ENCODE measurements around the gene SMC4.
A peak's percentile ranks its signal among the peaks of the same experiment; 100 is the strongest.

The SMC4 gene

DNA sequence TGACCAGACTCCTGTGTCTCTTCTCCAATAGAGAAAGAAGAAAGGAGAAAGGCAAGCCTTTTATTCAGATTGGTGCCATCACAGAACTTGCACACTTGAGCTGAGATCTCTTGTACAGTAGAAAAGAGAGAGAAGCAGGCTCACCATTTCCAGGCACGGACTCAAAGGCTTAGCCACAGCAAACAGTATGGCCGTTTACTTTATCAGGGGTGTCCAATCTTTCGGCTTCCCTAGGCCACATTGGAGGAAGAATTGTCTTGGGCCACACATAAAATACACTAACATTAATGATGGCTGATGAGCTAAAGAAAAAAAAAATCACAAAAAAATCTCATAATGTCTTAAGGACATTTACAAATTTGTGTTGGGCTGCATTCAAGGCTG is 5.4 kb upstream of the SMC4 start:
- no peak for DNase-seq (ENCODE audit: low read depth in 3 of 3)

DNA sequence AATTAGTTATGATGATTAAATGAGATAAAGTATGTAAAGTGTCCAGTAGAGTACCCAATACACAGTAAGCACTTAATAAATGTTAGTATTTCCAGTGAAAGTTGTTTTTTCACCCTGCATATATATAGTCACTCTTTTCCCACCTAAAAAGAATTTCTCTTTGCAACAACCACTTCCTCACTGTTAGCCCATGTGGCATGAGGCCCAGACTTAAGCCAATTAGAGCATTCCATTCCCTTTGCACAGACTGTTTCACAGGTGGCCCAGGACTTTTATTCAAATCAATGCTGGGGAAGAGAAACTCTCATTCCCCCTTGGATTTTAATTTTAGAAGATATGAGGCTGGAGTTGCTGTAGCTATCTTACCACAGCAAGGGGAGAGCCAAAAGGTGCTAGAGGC is 4.2 kb upstream of the SMC4 start:
- DNase-seq (ENCODE audit: low read depth in 3 of 3) = no peak

DNA sequence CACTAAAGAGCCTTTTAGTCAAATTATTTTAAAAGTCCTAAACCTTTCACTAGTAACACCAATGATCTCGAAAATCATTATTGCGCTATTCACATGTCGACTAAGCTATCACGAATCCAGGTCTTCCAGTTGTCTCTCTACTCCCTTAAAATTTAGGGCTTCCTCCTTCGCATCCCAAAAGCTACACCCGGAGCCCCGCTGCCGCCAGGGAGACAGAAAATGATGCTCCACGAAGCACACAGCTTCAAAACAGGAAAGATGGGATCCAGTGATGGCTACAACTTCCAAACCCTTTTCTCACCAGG is 678 bp upstream of the SMC4 start:
- no peak for DNase-seq (ENCODE audit: low read depth in 3 of 3)

DNA sequence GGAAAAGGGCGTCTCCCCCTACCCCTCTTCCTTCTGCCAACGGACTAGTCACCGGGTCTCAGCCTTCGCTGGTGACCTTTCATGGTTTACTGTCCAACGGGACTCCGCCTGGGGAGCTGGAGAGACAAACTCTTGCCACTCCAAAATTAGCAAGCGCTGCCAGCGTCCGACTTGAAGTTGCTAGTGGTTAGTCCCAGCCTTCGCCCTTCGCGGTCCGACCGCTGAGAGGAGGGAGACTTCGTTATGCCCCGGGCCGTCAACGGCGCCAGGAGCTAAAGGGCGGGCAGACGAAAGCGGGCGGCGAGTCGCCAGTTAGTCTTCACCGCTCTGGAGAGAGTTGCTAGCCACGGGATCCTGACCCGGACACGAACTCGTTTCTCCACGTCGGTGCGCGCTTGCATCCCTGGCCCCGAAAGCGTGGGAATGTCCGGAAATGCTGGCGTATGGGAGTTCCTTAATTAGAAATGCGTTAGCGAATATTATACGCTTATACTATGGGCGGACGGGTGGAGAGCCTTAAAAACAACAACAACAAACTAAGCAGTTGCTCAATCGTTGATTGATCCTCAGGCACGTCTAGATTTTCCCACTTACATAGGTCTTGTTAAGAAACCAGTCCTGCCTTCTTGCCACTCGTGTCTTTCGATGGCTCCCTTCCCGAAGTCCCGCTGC is 716 bp downstream of the SMC4 start:
- peak in 1 of 3 donors; percentile 18 for DNase-seq (ENCODE audit: low read depth in 3 of 3)

DNA sequence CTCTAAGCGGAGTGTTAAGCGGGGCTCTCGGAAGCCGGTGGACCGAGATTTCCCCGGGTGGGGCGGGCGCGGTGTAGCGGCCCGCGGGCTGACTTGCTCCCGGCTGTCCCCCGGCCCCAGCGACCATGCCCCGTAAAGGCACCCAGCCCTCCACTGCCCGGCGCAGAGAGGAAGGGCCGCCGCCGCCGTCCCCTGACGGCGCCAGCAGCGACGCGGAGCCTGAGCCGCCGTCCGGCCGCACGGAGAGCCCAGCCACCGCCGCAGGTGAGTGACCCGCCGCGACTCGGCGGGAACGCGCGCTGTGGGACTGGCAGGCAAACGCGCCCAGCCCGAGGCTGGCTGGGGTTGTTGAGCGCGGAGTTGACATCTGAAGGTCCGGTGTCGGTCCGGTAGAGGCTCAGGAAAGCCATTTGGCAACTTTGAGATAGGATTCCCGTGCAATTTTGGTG is 1.3 kb downstream of the SMC4 start:
- peak in 1 of 3 donors; percentile 14 for DNase-seq (ENCODE audit: low read depth in 3 of 3)

DNA sequence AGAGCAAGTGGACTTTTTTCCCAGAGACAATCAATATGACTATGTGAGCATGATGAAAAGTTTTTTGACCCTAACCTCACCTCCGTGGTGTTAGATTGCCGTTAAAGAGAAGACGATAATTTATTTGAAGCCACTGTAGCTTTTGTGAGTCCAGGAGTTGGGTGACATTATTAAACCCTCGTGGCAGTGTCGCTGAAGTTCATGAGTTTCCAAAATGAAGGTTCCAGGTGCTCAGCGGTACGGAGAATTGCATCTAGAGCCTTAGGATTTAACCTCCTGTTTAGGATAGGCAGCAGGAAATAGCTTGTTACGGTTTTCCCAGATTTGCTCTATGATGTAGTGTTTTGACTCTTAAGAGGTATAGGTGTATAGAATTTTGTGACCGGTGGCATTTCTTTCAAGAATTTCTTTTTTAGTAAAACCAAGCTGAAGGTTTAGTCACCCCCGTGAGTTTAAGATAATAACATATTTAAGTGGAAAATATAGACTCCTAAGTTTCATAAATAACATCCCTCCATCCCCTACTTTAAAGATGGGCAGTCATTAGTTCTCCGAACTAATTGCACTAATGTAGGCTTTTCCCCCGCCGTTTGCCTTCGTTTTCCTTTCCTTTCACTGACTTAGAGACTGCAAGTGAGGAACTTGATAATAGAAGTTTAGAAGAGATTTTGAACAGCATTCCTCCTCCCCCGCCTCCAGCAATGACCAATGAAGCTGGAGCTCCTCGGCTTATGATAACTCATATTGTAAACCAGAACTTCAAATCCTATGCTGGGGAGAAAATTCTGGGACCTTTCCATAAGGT is 2.0 kb downstream of the SMC4 start:
- DNase-seq (ENCODE audit: low read depth in 3 of 3) = no peak

DNA sequence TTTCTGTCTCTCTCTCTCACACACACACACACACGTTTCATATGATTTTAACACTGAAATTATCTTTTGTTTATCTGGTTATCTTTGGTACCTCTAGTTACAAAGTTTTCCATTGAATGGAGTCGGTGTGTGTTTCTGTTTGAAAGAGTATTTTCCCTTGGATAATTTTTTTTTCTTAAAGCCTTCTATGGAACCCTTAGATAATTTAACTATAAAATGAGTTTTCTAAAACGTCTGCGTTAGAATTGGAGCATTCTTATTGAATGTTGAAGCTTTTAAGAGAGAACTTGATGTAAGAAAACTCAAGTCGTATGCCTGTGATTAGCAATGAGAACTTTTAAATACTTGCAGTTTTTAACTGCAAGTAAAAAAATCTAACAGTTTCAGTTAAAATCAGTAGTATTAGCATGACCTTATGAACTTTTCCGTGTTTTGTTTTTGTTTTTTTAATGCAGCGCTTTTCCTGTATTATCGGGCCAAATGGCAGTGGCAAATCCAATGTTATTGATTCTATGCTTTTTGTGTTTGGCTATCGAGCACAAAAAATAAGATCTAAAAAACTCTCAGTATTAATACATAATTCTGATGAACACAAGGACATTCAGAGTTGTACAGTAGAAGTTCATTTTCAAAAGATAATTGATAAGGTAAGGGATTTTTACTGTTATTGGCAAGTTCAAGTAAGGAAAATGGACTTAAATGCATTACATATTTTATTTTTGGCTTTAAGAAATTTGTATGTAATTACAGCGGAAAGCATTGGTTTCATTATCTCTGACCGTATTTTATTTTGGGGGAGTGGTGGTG is 3.0 kb downstream of the SMC4 start:
- no peak for DNase-seq (ENCODE audit: low read depth in 3 of 3)

DNA sequence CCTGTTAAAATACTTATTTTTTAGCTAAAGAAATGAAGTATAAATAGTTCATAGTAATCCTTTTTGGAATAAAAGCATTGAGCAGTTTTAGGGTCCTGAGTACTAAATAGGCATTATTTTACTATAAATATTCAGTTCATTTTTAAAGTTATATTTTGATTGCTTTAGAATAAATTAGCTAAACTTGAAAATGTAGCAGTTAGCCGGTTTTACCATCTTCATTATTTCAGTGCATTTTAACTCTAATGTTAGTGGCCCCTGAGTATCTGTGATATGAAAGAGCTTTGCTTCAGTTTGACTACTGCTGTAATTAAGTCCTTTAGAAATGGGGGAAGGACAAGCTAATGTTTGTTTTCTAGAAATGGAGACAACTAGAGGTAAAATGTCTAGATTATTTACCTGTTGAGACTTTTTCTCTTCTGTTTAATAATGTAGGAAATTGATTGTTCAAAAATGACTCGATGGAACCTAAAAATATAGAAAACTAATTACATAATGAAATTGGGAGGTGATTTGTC is 3.6 kb downstream of the SMC4 start:
- no peak for DNase-seq (ENCODE audit: low read depth in 3 of 3)

DNA sequence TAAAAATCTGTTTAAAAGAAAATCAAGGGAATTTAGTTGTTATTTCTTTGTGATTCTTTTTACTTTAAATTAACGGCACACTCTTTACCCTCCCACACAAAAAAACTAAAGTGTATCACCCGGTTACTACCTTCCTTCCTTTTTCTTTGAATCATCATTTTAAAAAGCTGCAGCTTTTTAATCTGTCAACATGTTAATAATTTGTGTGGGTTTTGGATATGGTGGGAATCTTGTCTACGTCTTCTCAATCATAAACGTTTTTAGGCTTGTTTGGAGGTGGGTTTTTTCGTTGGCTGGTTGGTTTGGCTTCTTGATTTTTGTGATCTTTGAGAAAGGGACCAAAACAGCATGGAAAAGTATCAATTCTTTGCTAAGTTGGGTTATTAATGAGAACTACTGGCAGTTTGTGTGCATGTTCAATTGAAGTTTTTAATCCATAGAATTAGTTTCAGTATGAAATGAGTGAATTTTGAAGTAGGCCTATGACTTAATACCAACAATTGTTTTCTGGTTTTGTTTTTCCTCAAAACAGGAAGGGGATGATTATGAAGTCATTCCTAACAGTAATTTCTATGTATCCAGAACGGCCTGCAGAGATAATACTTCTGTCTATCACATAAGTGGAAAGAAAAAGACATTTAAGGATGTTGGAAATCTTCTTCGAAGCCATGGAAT is 4.5 kb downstream of the SMC4 start:
- DNase-seq (ENCODE audit: low read depth in 3 of 3) = no peak

DNA sequence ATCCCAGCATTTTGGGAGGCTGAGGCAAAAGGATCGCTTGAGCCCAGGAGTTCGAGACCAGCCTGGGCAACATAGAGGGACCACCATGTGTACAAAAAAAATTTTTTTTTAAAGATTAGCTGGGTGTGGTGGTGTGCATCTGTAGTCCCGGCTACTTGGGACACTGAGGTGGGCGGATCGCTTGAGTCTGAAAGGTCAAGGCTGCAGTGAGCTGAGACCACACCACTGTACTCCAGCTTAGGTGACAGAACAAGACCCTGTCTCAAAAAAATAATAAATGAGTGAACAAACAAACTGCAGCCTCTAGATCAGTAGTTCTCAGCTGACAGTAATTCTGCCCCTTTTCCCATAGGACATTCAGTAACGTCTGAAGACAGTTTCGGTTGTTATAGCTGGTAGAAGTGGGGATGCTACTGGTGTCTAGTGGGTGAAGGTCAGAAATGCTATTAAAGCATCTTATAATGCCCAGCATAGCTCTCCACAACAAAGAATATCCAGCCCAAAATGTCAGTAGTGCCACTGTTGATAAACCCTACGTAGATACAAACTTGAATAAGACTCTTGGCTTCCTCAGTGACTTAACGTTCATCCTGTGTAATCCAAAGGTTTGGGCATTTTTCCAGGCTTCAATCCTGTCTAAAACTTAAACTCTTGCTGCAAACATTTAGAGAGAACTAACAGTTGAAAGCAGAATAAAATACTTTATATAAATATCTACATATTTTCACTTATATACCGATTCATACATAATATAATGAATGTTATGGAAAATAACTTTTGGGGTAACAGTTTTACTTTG is 10.6 kb downstream of the SMC4 start:
- DNase-seq (ENCODE audit: low read depth in 3 of 3) = no peak

DNA sequence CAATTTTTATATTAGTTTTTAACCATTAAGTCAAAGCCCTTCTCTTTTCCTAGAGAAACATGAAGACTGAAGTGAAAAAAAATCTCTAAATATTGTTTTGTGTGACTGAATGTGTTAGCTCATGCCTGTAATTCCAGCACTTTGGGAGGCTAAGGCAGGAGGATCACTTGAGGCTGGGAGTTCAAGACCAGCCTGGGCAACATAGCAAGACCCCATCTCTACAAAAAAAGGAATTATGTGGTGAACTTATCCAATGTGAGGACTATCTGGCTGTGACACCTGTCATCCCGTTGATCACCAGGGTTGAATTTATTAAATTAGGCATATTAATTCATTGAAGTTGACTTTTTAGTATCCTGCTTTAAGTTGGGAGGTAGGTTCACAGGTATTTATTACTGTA is 13.0 kb downstream of the SMC4 start:
- DNase-seq (ENCODE audit: low read depth in 3 of 3) = no peak

DNA sequence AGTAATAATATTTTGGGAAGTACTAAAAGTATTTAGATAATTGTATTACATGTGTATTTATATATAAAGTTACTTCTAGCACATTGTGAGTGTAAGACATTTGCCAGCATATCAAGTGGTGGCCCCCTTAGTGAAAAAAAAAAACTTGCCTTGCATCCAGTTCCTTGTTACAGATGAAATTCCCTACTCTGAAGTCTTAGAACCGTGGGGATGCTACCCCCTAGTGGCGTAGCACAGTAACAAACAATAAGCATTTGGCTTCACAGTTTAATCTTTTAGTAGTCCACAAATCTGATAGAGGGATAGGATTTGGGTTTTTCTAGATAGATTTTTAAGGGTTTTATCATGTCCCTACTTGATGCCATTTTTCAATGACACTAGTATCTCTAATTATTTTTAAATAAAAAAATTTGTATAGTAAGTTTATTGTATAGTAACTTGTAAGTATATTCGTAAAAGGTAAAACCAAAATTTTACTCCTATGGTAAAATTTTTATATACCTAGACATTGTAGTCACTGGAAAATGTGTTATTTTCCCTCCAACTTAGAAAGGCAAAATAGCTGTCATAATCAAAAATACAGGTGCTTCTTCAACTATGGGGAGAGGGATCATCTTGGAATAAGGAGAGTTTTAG is 14.3 kb downstream of the SMC4 start:
- peak in 1 of 3 donors; percentile 23 for DNase-seq (ENCODE audit: low read depth in 3 of 3)

DNA sequence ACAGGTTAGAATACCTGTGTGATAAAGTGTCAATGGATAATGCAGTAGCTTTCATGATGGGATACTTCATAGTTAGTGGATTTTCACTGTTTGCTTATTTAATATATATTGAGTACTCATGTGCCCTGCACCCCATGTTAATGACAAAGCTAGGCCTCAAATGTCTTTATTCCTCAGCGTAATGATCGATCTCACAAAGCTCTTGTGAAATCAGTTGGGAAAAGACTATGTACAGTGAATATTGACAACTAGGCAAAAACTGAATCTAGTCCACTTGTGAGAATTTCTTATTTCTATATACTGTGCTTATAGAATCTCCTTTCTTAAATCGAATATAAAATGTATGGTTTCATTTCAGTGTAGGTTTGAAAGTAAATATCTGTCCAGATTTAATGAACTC is 17.9 kb downstream of the SMC4 start:
- DNase-seq (ENCODE audit: low read depth in 3 of 3) = no peak

DNA sequence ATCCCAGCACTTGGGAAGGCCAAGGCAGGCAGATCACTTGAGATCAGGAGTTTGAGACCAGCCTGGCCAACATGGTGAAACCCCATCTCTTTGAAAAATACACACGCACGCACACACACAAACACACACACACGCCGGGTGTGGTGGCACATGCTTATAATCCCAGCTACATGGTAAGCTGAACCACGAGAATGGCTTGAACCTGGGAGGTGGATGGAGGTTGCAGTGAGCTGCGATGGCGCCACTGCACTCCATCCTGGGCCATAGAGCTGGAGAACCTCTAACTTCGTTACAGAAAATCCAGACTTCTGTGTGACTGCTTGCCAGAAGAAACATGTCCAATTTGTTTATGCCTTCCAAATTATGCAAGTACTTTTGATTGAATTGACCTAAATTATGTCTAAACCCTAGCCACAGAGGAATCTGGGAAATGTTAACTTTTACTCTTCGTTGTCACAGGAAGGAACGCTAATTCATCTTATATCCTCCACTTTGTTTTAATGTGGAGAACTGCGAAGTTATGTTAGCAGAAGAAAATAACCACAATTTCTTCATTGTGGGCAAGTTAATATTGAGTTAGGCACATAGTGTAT is 28.5 kb downstream of the SMC4 start:
- no peak for DNase-seq (ENCODE audit: low read depth in 3 of 3)

DNA sequence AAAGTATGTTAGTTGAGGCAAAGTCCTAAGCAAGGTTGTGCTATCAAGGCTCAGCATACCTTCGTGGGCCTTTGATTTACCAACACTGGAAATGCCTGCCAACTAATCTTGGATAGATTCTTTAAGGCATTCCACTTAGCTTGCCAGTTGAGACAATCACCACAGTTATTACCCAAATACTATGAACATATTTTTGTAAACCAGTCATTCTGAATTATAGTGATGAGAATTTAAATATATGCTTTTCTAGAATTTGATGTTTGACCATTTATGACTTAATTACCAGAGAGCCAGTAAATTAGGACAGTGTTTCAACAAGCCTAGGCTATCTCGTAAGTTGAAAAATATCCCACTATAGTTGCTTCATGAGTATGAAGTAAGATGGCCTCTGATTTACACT is 34.6 kb downstream of the SMC4 start:
- no peak for DNase-seq (ENCODE audit: low read depth in 3 of 3)

DNA sequence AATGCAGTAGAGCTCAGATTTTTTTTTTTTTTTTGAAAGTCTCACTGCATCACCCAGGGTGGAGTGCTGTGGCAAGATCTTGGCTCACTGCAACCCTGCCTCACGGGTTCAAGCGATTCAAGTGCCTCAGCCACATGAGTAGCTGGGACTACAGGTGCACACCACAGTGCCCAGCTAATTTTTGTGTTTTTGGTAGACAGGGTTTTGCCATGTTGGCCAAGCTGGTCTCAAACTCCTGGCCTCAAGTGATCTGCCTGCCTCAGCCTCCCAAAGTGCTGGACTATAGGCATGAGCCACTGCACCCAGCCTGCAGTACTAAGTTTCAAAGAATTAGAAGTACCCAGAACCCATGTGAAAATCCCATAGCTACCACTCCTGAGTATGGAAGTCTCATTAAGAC is 35.6 kb downstream of the SMC4 start:
- no peak for DNase-seq (ENCODE audit: low read depth in 3 of 3)

DNA sequence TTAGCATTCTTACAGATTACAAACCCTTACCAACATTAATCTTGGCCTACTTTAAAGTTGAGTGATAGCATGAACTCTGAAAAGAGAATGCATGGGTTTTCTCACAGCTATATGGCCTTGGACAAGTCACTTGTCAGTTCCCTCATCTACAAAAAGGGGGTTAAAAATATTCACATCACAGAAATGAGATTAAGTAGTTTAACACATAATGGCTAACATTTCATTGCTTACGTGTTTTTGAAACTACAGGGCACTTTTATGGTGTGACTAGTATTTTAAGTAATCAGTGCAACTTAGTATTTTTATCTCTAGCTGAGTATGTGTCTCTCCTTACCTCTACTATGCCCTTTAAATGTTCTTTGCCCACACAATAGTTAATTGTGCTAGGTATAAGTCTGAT is 36.3 kb downstream of the SMC4 start:
- no peak for DNase-seq (ENCODE audit: low read depth in 3 of 3)

DNA sequence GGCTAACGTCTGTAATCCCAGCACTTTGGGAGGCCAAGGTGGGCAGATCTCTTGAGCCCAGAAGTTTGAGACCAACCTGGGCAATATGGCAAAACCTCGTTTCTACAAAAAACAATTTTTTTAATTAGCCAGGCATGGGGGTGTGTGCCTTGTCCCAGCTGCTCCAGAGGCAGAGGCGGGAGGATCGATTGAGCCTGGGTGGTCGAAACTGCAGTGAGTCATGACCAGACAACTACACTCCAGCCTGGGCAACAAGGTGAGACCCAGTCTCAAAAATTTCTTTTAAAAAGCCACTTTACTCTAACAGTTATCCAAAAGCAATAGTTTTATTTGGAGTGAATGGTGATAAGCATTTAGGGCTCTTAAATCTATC is 37.6 kb downstream of the SMC4 start:
- no peak for DNase-seq (ENCODE audit: low read depth in 3 of 3)

DNA sequence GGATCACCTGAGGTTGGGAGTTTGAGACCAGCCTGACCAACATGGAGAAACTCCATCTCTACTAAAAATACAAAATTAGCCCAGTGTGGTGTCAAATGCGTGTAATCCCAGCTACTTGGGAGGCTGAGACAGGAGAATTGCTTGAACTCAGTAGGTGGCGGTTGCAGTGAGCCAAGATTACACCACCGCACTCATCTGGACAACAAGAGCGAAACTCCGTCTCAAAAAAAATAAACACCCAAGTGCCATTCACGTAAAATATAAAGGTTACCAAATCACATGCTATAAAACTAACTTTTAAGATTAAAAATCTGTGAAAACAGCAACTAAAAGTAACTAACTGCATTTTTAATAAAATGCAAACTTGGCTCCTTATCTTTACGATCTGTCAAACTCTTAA is 41.2 kb downstream of the SMC4 start:
- DNase-seq (ENCODE audit: low read depth in 3 of 3) = no peak

DNA sequence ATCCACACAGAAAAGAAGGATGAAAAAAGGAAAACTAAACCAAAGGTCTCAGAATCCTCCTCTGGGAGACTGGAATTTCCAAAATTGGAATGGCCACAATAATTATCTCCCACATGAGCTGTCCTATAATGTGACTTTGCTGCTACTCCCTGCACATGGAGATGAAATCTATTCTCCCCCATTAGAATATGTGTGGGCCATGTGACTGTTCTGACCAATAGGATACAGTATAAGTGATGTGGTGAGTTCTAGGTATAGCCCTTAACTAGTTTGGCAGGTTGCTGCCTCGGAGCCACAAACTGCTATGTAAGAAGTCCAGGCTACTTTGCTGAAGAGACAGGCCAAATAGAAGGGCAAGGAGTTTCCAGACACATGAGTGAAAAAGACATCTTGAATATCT is 45.0 kb downstream of the SMC4 start:
- no peak for DNase-seq (ENCODE audit: low read depth in 3 of 3)
